ENCODE results near the gene CNNM4.

Gene CNNM4

GRCh38 chr2:96859099-96859649 lies 98.5 kb downstream of the CNNM4 start:
- DNase-seq (ENCODE audit: low read depth in 2 of 2): no peak

- no peak for DNase-seq (ENCODE audit: low read depth in 2 of 2)
These were observed 99.0 kb downstream of the CNNM4 start for GRCh38 chr2:96859681-96860064.

GRCh38 chr2:96860065-96861029 lies 99.6 kb downstream of the CNNM4 start:
- no peak for DNase-seq (ENCODE audit: low read depth in 2 of 2)

- DNase-seq (ENCODE audit: low read depth in 2 of 2): no peak
These were observed 100.4 kb downstream of the CNNM4 start for GRCh38 chr2:96861074-96861473.

Data from stimulated activated CD8-positive, alpha-beta memory T cell treated with anti-CD3 and anti-CD28 coated beads, Interleukin-2, amount 100 ng/mL, for 48 hours (primary cell).